Ascending aorta (tissue), 2 donors: ENCODE results near the gene IFNA5. TPM values are rescaled to one million over a fixed set of nuclear protein-coding genes. Genes with fewer than 3 reads are reported as not detected.
A peak's percentile ranks its signal among the peaks of the same experiment; 100 is the strongest.

Experiments
- DNase-seq, 2 donors: peaks; one replicate each; pipeline ENCODE4 v3.0.0-alpha.2; 2019; ENCODE audit warnings: low spot score in 2 of 2
- H3K27ac ChIP-seq, 2 donors: fragments of 200-600 bp; sonication (generic); one replicate each; pipeline ENCODE4 v1.5.1; 2016 to 2017; ENCODE audit warnings: mild to moderate bottlenecking in 1 of 2
- H3K27me3 ChIP-seq: fragments of 200-600 bp; sonication (generic); one replicate; pipeline ENCODE4 v1.5.1; 2017
- H3K36me3 ChIP-seq, 2 donors: fragments of 200-600 bp; sonication (generic); one replicate each; pipeline ENCODE4 v1.5.1; 2016
- H3K4me1 ChIP-seq, 2 donors: fragments of 200-600 bp; sonication (generic); one replicate each; pipeline ENCODE4 v1.5.1; 2016 to 2017; ENCODE audit warnings: mild to moderate bottlenecking in 1 of 2
- H3K4me3 ChIP-seq, 2 donors: fragments of 200-600 bp; sonication (generic); one replicate each; pipeline ENCODE4 v1.5.1; 2016 to 2017; ENCODE audit warnings: mild to moderate bottlenecking in 1 of 2
- H3K9me3 ChIP-seq, 2 donors: fragments of 200-600 bp; sonication (generic); one replicate each; pipeline ENCODE4 v1.5.1; 2016
- CTCF ChIP-seq, 3 experiments: fragments of 200-600 bp in 2 of 3; fragments of 450-650 bp in 1 of 3; sonication (generic) in 2 of 3; IDR thresholded peaks; one replicate each; pipeline ENCODE4 v1.5.1; 2016 to 2019; ENCODE audit warnings: antibody characterized with exemption in 3 of 3, mild to moderate bottlenecking in 1 of 3, moderate library complexity in 1 of 3
- intact Hi-C: fragments of 100-400 bp; cut with DNase I; formaldehyde crosslinking; loops from one replicate; pipeline ENCODE4 v1.15.1; 2023
- total RNA-seq: library from RNA; depleted of rRNA; stranded (reverse); fragments of >200 nt; gene quantifications from one replicate; pipeline ENCODE4 v1.1.0, GENCODE V29; 2016

IFNA5 gene
- total RNA-seq, 1 donor from 2014 or later: 4.0 TPM

- intact Hi-C loops: loop anchor here (2.0 to 10.0 kb wide), 5 partner anchors 62 to 767 kb away; partner anchors contain the start of genes CDKN2B and MTAP
- H3K4me1 ChIP-seq: peaks cover 9 to 27% of the 10 kb centered on the region in 2 donors
- peak; percentile 54 to 95 for DNase-seq
Measured at GRCh38 chr9:21334701-21335632, 29.9 kb upstream of the IFNA5 start, which contains the start of gene KLHL9. KLHL9 (minus strand) TSS chr9:21335404; CDS start chr9:21334859, 545 bp downstream.

GRCh38 chr9:21333226-21333625 lies 28.1 kb upstream of the IFNA5 start:
- TF ChIP-seq CTCF (IDR thresholded peaks at IDR 0.05): no peak

More at GRCh38 chr9:21334701-21335632, 29.9 kb upstream of the IFNA5 start, which contains the start of gene KLHL9:
- Histone ChIP-seq H3K4me3 (peak within 1 kb of the TSS; percentile 73 to 99), H3K9me3 (no peaks in the 10 kb centered on the region), H3K36me3 (no peaks in the 10 kb centered on the region), H3K27me3 (no peaks in the 10 kb centered on the region), H3K27ac (peak within 1 kb of the TSS; percentile 86 to 97)
- no peak for TF ChIP-seq CTCF (IDR thresholded peaks at IDR 0.05)

GRCh38 chr9:21331676-21332402 lies 26.7 kb upstream of the IFNA5 start:
- no peak overlapping the region for H3K27ac ChIP-seq
- peak overlapping the region; percentile 2 to 11 for H3K4me3 ChIP-seq
- H3K27me3 ChIP-seq: no peaks in the 10 kb centered on the region
- DNase-seq: no peak
- H3K4me1 ChIP-seq: peaks cover 9 to 31% of the 10 kb centered on the region in 2 donors
- no peak for TF ChIP-seq CTCF (IDR thresholded peaks at IDR 0.05)
- intact Hi-C loops: loop anchor here (5.0 to 10.0 kb wide), 2 partner anchors 65 to 673 kb away; partner anchors contain the start of gene CDKN2B
- no peaks in the 10 kb centered on the region for H3K9me3 ChIP-seq
- H3K36me3 ChIP-seq: no peaks in the 10 kb centered on the region

More at GRCh38 chr9:21333226-21333625, 28.1 kb upstream of the IFNA5 start:
- H3K36me3 ChIP-seq: no peaks in the 10 kb centered on the region
- no peak for DNase-seq
- peaks cover 9 to 30% of the 10 kb centered on the region in 2 donors for H3K4me1 ChIP-seq
- no peaks in the 10 kb centered on the region for H3K9me3 ChIP-seq
- intact Hi-C loops: loop anchor here (5.0 to 10.0 kb wide), 2 partner anchors 64 to 672 kb away; partner anchors contain the start of gene CDKN2B
- H3K27me3 ChIP-seq: no peaks in the 10 kb centered on the region
- H3K4me3 ChIP-seq: peak overlapping the region; percentile 13 to 73
- no peak overlapping the region for H3K27ac ChIP-seq

GRCh38 chr9:21326526-21327139 lies 21.5 kb upstream of the IFNA5 start:
- H3K36me3 ChIP-seq: peaks cover 9 to 29% of the 10 kb centered on the region in 2 donors
- H3K27ac ChIP-seq: no peak overlapping the region
- H3K9me3 ChIP-seq: no peaks in the 10 kb centered on the region
- no peak overlapping the region for H3K4me3 ChIP-seq
- DNase-seq: no peak
- H3K27me3 ChIP-seq: no peaks in the 10 kb centered on the region
- intact Hi-C loops: loop anchor here (2.0 kb wide), 1 partner anchor 462 kb away; no protein-coding TSS in a partner anchor
- TF ChIP-seq CTCF (IDR thresholded peaks at IDR 0.05): peak; percentile 30 to 69 (median 63)
- peaks cover 4 to 13% of the 10 kb centered on the region in 2 donors for H3K4me1 ChIP-seq

GRCh38 chr9:21324047-21324446 lies 18.9 kb upstream of the IFNA5 start:
- Histone ChIP-seq H3K36me3 (peaks cover 9 to 36% of the 10 kb centered on the region in 2 donors), H3K27me3 (no peaks in the 10 kb centered on the region), H3K27ac (no peak overlapping the region), H3K4me1 (peaks cover 0 to 3% of the 10 kb centered on the region in 2 donors), H3K9me3 (no peaks in the 10 kb centered on the region), H3K4me3 (no peak overlapping the region)
- no peak for DNase-seq
- no peak for TF ChIP-seq CTCF (IDR thresholded peaks at IDR 0.05)
- intact Hi-C loops: no loop called here
